Skin of body (tissue), 2 donors: ENCODE results near the gene SMTN. TPM values are rescaled to one million over a fixed set of nuclear protein-coding genes. Genes with fewer than 3 reads are reported as not detected.
"Not testable (repeated sequence)": the region's sequence is repeated elsewhere in the genome, so short reads cannot be mapped to it uniquely, and the experiment has no call there.

Source experiments
- DNase-seq: peaks from one replicate; lab custom pipeline; 2025; lab: John Stamatoyannopoulos, UW
- total RNA-seq: library from RNA; depleted of rRNA; stranded (reverse); fragments of >200 nt; gene quantifications from one replicate; pipeline ENCODE4 v1.2.3, GENCODE V29; 2014

The SMTN gene
- total RNA-seq, 1 donor from 2014 or later, result 100 TPM

DNA sequence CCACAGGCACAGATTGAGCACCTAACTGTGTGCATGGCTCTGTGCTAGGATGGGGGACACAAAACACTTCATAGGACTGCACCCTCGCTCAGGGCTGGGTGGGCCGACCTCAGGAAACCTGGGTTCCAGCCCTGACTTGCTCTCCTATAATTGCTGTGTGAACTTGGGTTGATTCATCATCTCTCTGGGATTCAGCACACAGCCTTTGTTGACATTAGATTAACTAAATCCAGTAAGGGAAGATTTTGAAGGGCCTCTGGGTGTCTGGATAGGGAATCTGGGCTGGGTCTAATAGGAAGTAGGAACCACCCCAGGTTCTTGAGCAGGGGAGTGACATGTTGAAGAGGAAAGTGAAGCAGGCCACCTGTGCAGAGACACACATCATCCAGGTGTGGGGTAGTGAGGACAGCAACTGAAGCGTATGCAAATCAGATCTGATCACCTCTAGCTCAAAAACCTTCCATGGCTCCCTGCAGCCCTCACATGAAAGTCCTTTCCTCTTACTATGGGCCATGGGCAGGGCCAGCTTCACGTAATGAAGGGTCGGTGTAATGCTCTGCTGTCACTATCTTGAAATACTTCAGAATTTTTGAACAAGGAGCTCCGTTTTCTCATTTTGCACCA lies 11.3 kb upstream of the SMTN start:
- DNase-seq, result not testable (repeated sequence)

DNA sequence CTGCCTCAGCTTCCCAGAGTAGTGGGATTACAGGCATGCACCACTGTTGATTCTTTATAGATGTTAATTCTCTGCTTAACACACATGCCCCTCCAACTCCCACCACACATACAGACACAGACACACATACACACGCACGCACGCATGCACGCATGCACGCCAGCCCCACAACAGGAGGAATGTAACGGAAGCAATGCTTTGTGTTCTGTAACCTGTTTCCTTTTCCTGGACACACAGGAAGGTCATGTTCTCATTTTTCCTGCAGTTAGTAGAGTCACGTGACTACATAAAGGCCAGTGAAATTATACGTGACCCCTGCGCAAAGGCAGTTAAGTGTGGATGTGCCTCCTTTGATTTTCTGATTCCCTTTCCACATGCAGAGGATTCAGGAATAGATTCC lies 8.0 kb upstream of the SMTN start:
- DNase-seq, result not testable (repeated sequence)

DNA sequence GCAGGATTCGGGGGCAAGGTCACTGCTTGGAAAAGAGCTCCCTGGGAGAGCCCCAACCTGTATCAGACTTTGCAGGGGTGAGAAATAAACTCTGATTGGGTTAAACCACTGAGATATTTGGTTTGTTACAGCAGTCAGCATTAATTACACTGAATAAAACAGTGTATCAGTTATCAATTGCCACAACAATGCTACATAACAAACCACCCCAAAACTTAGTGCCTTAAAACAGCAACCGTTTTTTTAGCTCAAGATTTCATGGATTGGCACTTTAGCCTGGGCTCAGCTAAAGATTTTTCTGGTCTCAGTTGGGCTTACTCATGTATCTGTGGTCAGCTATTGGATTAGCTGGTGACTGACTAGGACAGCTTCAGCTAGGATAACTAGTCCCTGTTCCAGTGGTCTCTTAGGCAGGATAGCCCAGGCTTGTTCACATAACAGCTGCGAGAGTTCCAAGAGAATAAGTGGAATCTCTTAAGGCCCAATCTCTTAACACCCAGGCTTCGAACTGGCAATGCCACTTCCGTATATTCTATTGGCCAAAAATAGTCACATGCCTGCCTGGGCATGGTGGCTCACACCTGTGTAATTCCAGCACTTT lies 7.5 kb upstream of the SMTN start:
- DNase-seq, result not testable (repeated sequence)

DNA sequence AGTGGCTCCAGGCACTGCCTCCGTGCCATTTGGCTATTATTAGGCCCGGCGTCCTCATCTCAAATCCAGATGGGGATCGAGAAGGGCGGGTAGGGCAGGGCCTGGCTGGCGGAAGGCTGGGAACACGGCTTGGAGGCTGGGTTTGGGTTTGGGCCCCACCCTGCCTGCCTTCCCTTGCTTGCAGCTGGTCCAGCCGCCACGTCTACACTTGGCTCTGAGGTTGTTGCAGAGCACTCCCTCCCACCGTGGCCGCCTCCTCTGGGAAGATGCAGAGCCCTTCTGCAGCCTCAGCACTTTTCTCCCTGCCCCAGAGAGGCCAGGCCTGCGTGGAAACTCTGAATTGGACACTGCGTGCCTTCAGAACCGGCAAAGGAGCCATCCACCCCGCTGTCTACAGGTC lies 5.2 kb upstream of the SMTN start:
- DNase-seq, result peak; percentile 95

DNA sequence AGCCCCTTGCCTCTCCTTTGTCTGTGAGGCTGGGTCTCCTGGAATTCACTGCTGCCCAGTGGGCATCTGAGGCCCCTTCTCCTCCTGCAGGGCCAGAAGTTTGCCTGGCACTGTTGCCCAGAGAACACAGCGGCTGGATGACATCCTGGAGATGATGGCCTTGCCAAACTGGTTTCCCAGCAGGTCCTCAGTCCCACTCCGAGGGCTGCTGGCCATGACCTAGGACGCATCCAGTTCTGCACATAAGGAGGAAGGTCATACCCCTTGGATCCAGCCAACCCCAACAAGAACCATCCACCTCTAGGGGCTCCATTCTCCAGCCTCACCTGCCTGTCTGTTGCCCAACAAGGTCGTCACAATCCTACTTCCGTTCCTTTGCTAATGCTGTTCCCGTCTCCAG lies 3.4 kb upstream of the SMTN start:
- no peak for DNase-seq

DNA sequence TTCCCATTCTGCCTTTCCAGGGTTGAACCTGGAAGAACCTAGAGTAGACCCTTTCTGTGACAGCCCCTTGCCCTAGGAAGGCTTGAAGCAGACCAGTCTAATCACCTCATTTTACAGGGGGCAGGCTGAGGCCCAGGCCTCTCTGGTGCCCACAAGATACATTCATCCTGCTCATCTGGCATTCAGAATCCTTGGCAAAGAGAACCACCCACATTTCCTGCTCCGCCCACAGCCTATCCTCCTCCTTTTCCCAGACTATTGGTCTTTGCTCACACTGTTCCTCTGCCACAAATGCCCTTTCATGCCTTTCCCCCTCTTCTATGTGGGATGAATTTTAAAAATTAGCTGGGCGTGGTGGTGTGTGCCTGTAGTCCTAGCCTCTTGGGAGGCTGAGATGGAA lies 2.7 kb upstream of the SMTN start:
- DNase-seq, result not testable (repeated sequence)

DNA sequence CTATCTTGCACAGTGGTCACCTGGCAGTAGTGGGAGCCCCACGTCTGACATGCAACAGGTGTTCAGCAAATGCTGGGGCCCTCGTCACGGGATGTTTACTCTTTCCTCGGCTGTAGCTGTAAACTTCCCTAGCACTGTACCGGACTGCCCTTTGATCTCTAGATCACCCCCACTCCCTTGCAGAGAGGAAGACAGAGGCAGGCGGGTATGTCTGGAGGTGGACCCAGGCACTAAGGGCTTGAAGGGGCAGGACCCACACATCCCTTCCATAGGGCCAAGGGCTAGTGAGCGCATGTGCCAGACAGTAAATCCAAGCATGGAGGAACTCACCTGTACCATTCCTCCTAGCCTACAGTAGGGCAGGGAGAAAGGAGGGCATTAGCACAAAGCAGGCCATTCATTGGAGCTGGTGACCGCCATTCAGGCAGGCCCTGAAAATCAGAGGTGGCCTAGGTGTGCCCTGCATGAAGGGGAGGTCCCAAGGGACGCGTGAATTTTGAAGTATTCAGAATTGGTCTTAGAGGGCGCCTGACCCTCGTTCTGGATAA lies 1.9 kb upstream of the SMTN start:
- DNase-seq, result no peak

DNA sequence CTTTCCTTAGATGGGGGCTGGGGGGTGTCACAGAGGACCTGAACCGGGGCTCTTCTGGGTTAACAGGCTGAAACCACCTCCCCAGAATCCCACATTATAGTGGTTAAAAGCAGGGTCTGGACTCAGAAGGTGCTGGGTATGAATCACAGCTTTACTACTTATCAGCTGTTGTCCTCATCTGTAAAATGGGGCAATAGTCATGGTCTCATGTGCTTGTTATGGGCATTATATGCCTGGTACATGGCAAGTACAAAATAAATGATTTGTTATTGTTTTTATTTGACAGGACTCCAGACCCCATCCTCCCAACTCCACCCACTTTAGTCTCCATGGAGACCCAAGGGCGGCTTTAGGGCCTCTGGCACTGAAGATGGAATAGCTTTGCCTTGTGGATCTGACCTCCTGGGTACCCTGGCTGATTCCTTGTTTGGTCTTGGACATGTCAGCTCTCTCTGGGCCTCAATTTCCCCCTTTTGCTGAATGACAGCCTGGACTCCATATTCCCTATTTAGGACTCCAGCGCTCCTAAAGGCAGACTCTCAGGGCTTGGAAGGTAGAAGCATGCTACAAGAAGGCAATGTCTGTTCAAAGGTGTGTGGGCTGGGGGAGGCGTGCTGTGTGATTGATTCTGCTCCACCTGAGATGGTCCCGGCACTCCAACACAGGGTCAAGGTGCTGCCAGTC lies 812 bp upstream of the SMTN start:
- DNase-seq, result peak; percentile 49

DNA sequence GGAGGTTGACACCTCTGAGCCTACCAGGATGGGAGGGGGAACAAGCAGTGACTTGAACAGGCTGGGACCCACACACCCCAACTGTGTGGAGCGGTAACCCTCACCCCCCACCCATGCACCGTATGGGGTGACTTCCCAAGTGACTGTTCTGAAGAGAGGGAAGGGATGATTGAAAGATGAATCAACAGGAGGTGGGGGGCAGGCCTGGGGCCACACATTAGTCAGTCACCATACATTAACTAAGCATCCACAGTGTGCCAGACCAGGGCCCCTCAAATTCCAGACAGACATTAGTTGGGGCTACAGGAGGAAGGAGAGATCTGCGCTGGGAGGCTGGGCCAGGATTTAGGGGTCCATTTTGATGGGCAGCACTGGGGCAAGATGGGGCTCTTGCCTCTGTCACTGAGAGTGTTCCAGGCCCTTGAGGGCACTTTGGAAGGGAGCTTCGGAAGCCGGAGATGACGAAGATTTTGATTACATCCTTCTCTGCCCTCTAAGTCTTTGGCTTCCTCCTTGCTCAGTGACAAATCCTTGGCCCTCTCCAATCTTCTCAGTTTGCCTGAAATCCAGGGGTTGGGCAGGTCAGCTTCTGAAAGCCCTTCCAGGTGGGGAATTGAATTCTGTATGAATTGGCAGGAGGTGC lies 966 bp downstream of the SMTN start:
- no peak for DNase-seq

DNA sequence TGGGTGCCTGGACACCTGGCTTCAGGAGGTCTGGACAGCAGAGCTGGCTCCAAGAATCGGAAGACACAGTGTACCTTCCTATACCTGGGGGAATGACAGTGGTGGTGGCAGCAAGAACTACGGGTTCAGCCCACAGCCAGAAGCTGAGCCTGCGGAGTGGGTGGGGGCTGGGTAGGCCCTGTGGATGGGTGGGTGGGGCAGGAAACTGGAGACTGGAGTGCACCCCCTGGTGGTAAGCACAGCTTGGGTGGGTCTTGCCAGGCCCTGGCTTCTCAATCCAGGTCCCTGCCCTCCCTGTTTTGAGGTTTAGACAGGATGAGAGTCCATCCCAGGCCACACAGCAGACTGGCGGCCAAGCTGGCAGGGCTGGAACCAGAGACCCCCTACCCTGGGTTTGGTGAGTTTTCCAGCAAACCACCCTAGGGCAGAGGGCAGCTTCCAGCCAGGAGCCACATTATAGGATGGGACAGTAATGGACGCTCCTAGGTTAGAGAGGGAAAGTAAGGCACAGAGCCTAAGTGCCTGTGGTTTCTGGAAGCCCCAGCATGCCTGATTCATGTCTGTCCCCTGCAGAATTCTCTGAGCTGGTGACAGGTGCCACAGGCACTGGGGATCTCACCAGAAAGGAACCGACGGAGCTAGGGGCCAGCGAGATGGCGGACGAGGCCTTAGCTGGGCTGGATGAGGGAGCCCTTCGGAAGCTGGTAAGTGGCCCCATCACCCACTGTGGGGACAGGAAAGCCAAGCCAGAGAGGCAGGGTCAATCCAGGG lies 1.7 kb downstream of the SMTN start:
- peak; percentile 59 for DNase-seq

DNA sequence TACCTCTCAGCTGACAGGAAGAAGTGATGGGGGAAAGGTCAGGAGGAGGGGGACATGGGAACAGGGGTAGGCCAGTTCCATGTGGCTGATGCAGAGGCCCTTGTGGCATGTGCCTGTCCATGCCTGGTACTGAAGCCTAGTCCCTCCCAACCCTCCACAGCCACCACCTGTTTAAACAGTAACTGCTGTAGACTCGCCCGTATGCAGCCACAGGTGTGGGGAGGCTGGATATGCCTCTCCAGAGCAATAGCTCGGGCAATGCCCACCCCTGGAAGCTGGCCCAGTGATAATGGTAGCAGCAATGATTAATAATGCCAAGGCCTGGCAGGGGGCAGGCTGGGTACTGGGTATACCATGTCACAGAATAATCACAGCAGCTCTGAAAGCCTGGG lies 2.3 kb downstream of the SMTN start:
- no peak for DNase-seq

DNA sequence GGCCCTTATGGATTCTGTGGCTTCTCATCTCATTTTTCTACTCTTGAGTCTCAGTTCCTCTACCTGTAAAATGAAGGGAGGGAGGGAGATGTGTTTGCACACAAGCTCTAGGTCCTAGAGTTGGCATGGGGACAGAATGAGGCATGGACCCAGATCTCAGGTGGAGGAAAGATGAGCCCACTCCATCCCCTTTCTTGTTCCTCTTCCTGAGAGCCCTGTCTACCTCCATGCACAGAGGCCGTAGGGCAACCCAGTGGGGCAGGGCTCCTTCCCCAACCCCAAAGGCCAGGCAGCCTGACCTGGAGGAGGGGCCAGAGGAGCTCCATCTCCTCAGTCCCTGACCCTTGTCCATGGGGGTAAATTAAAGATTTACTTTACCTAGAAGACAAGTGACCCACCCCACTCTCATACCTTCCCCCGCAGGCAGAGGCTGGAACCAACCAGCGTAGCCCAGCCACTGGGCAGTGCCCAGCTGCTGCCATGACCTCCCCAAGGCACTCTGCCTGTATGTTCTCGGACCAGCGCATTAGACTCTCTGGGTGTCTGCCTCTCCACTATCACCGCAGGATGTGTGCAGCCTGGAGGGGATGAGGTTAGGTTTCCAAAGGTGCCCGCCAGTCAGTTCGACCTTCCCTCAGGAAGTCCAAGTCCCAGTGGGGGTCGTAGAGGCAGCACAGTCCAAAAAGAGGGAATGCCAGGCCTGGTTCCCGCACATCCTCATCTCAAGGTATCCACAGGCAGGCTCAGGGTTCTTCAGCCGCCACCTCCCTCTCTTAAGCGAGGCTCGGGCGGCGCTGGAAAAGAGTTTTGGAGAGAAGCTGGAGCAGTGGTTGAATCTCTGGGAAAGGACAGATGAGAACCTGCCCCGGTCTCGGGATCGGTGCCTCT lies 3.0 kb downstream of the SMTN start:
- DNase-seq, result no peak

DNA sequence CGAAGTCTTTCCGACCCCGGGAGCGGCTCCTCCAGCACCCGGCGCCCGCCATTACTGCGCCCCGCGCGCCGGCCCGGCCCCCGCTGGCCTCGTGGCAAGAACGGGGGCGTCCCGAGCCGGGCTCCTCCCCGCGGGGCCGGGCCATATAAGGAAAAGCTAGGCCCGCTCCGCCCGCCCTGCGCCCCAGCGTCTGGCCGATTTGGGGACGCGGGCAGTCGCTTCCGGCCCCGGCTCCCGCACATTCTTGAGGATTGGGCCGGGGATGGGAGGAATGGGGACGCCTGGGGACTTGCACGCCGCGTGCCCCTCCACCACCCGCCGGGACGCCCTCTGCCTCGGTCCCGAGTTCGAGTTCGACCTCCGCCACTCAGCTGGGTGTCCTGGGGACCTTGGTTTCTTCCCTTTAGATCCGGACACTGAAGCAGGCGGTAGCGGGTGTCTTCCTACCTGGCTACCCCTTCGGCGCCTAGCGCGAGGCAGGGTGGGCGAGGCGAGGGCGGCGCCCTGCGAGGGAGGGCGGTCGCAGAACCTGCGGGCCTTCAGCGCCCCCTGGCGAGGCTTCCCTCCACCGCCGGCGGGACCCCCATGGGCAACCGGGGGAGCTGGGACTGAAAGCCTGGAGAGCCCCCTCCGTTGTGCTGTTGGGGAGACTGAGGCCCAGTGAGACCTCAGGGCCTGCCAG lies 3.8 kb downstream of the SMTN start:
- DNase-seq, result peak; percentile 74

DNA sequence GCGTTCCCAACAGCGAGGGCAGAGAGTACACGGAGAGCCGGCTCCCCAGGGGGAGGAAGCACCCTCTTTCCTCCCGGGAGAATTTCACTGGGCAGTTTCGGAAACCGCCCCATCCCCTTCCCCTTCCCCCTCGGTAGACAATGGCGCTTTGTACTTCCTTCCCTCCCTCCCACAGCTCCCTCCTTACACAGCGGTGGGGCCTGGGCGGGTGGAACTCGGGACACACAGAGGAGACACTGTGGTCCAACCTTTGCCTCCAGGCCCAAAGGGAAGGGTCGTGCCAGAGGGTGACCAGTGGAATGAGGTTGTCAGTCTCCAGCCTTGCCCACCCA lies 4.3 kb downstream of the SMTN start:
- DNase-seq, result no peak

DNA sequence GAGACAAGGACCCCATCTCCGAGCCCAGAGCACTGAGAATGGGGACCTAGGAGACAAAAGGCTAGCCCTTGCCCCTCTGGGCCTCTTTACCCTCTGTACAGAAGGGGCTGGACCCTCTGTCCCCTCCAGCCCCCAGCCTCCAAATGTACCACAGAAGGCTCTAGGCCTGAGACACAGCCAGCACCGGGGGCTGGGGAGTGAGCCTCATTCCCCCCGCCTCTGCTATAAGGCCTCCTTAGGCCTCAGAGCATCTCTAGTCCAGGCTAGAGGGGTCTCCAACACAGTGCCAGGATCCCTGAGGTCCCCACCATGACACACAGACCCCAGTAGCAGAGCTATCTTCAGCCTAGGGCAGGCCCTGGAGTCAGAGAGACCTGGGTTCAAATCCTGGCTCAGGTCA lies 4.8 kb downstream of the SMTN start:
- DNase-seq, result no peak

DNA sequence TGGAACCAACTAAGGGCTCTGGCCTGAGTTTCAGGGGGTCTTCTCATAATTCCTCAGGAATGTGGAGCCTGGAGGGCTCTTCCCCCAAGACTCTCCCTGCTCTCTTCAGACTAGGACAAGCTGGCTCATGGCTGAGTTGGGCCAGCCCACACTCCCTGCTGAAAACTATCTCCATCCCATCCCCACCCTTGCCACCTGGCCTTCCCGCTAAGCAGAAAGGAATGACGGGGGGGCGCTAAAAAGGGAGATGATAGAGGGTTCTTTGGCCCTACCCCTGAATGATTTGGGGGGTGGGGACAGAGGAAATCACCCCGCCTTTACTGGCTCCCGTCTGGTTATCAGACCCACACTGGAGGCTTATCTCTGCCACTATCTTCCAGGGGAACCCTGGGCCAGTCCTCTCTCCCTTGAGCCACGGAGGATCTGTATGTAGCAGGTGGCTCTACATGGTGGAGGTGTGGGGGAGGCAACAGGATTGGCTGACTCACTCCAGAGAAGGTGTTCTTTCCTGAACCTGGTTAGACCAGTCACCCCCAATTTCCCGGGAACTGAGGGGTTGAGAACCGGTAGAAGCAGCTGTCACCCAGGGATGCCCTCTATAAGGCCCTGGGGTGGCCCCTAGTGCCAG lies 5.7 kb downstream of the SMTN start:
- no peak for DNase-seq

DNA sequence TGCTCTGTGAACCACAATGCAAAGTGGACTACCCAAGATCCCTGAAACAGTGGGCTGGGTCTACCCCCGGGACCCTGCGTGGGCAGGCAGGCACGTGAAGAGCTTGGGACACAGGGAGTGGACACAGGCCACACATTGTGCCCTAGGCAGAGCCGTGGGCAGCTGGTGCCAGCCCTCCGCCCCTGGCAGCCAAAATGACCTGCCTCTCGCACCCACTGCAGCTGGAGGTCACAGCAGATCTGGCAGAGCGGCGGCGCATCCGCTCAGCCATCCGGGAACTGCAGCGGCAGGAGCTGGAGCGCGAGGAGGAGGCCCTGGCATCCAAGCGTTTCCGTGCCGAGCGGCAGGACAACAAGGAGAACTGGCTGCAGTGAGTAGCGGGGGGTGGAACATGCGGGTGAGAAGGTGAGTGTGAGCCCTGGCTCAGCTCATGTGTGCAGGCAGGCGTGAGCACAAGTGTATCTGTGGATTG lies 6.7 kb downstream of the SMTN start:
- no peak for DNase-seq

DNA sequence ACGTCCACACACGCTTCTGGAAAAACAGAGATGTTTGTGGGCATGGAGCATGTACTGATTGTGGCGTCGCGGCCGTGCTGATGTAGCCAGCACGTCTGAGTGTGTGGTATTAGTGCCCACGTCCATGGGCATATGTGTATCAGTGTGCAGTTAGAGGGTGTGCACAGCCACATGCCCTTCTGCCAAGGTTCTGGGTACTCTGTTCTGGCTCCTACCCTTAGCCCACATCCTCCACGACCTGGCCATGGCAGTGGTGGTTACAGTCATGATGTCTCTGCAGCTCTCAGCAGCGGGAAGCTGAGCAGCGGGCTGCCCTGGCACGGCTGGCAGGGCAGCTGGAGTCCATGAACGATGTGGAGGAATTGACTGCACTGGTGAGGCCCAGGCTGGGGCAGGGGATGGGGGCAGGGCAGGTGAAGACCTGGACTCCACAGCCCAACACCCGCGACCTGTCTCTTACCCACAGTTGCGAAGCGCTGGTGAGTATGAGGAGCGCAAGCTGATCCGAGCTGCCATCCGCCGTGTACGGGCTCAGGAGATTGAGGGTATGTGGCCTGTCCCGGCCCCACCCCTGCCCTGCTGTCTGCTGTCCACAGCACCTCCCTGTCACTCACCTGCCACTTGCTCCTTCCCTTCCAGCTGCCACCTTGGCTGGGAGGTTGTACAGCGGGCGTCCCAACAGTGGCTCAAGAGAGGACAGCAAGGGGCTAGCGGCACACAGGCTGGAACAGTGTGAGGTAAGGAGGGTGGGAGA lies 7.3 kb downstream of the SMTN start:
- no peak for DNase-seq
